MV-4-11 (cell line): ENCODE data around the gene PDZD2.

ENCODE experiments used
- DNase-seq: peaks from one replicate; lab custom pipeline; 2025; lab: John Stamatoyannopoulos, UW

PDZD2 gene

GRCh38 chr5:32143617-32144377 is 504.9 kb downstream of the PDZD2 start:
- DNase-seq: no peak

DNA sequence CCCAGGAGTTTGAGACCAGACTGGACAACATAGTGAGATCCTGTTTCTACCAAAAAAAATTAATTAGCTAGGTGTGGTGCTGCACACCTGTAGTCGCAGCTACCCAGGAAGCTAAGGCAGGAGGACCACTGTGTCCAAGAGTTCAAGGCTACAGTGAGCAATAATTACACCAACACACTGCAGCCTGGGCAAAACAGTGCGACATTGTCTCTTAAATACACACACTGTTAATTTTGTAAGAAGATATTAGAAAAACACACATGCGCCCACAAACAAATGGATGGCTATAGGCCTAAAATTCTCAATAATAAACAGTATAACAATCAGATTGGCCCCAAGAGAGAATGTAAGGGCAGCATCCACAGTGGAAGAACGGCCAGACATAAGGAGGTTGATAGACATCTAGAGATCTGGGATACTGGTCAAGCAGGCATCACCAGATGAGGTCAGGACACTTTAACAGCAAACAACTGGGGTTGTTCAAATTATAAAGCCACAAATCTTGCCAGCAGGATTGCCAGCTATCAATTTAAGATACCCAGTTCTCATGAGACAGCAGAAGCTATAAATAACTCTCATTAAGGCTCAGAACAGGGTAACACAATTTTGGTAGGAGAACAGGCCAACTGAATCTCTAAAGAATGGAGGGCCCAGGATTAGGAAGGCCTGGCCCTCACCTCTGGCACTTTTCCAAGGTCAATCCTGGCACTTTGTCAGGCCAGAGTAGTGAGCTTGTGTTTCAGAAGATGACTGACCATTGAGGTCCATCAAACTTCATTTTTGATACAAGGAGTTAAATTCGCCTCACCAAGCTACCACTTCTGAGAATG is 505.7 kb downstream of the PDZD2 start:
- no peak for DNase-seq

DNA sequence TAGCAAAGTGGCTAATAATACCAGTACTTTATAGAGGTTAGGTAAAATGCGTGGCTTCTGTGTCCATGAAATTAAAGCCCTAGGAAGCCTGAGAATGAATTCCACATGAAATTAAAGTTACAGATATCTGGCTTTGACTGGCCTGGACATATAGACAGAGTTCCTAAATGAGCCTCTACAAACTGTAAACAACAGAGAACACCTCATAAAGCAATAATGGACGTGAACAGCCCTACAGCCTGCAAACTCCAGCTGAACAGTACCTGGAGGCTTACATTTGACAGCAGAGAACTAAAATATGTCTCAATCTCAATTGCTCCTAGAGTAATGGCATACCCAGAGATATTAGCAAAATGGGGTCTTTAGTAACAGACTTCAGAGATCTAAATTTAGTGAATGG is 506.4 kb downstream of the PDZD2 start:
- no peak for DNase-seq

- peak; percentile 81 for DNase-seq
These were observed 508.3 kb downstream of the PDZD2 start for GRCh38 chr5:32147236-32147635.

DNA sequence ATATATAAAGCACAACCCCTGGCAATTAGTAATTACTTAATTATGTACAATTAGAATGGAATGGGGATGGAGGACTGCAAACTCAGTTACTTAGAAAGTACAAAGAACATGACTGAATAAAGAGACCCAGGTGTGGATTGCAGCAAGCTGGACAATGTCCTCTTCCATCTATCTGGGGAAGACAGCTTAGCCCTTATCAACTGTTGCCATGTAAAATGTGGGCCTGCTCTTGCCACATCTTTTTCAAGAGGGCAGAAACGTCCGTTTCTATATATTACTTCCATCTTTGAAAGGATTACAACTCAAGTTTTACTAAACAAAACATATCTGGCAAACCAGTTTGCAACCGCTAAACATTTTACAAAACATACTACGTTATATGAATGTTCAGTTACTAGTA is 509.0 kb downstream of the PDZD2 start:
- peak; percentile 49 for DNase-seq

GRCh38 chr5:32150366-32150765 is 511.4 kb downstream of the PDZD2 start:
- DNase-seq: no peak

- DNase-seq: no peak
These were observed 512.3 kb downstream of the PDZD2 start for GRCh38 chr5:32151198-32151597.

DNA sequence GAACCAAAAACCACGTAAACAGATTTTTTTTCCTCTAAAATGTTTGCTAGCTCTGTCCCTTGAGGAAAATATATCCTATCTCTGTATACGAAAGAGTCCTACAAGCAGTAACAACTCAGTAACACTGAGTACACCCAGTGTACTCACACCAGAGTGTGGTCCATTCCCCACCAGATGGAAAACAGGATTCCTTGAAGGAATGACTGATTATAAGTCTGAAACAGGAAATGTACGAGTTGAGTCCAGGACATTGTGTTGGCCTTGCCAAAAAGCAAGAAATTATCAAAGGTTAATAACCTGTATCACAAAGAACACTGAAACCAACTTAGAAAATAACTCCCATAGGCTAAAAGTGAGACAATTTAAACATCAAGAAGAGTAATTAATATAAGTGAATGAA is 514.8 kb downstream of the PDZD2 start:
- no peak for DNase-seq

DNA sequence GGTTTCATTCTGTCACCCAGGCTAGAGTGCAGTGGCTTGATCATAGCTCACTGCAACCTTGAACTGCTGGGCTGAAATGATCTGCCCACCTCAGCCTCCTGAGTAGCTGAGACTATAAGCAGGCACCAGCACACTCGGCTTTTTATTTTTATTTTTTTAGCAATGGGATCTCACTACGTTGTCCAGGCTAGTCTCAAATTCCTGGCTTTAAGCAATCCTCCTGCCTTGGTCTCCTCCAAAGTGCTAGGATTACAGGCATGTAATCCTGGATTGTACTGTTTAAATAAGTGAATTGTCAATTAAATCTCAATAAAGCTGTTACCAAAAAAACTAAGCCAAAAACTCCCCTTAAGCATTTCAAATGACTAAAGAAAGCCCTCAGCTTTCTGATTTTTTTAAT is 516.3 kb downstream of the PDZD2 start:
- DNase-seq: no peak

GRCh38 chr5:32156635-32157034 is 517.7 kb downstream of the PDZD2 start:
- no peak for DNase-seq

- DNase-seq: no peak
These were observed 518.1 kb downstream of the PDZD2 start for GRCh38 chr5:32157078-32157477.

GRCh38 chr5:32158679-32158975 is 519.7 kb downstream of the PDZD2 start:
- DNase-seq: no peak

DNA sequence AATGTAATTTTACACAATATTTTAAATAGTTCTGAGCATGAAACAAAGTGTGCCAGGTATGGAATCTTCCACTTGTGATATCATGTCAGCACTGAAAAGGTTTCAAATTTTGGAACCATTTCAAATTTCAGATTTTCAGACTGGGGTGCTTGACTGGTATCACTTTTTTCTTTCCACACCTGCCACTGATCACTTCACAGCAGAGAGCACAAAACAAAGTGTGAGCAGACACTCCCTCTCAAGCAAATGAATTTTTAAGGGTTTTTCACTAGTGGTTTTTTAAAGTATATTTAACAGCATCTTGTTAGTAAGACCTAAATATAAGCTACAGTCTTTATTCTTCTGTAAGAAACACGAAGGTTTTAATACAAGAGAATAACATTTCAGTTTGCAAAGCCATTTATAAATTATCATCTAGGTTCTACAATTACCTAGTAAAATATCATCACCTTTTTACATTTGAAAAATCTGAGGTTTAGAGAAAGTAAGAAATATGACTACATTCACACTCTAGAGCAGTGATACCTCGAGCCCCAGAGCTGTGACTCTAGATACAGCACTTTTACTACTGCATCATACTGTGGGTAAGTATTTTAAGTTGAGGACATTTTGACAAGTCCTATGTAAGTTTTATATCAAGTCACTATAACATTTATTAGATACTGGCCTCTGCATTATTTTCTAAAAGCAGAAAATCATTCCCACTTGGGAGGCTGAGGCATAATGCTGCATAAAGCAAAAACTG is 520.6 kb downstream of the PDZD2 start:
- DNase-seq: no peak

DNA sequence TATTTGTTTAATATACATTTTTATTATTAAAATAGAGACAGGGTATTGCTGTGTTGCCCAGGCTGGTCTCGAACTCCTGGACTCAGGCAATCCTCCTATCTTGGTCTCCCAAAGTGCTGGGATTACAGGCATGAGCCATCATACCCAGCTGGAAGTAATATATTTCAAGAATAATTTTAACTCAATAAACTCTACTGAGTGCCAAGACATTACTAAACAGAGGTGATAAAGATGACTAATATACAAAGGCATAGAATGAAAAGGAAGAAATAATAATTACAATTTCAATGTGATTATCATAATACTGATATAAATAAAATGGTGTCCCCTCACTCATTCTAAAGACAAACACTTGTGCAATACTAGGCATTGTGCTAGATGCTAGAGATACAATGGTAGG is 521.3 kb downstream of the PDZD2 start:
- no peak for DNase-seq
